Measurements from ENCODE around the gene SRCAP. TPM values are rescaled to one million over a fixed set of nuclear protein-coding genes. Genes with fewer than 3 reads are reported as not detected.
A peak's percentile ranks its signal among the peaks of the same experiment; 100 is the strongest.
"Not testable (repeated sequence)": the region's sequence is repeated elsewhere in the genome, so short reads cannot be mapped to it uniquely, and the experiment has no call there.

The SRCAP gene
- total RNA-seq, 1 experiment from 2014 or later = 11.7 TPM

GRCh38 chr16:30663820-30664219, 35.2 kb upstream of the SRCAP start:
- no peak for DNase-seq (ENCODE audit: low read depth)

- DNase-seq (ENCODE audit: low read depth) = no peak
Observed at GRCh38 chr16:30664616-30665109, 34.3 kb upstream of the SRCAP start.

GRCh38 chr16:30665155-30665829, 33.7 kb upstream of the SRCAP start:
- DNase-seq (ENCODE audit: low read depth) = no peak

- DNase-seq (ENCODE audit: low read depth) = no peak
Observed at GRCh38 chr16:30665830-30666190, 33.2 kb upstream of the SRCAP start.

- DNase-seq (ENCODE audit: low read depth) = no peak
Observed at GRCh38 chr16:30666681-30667080, 32.3 kb upstream of the SRCAP start.

GRCh38 chr16:30667361-30667905, 31.5 kb upstream of the SRCAP start:
- DNase-seq (ENCODE audit: low read depth) = no peak

- DNase-seq (ENCODE audit: low read depth) = no peak
Observed at GRCh38 chr16:30668393-30668792, 30.6 kb upstream of the SRCAP start.

- DNase-seq (ENCODE audit: low read depth) = no peak
Observed at GRCh38 chr16:30669026-30669902, 29.7 kb upstream of the SRCAP start.

GRCh38 chr16:30669903-30670824, 28.8 kb upstream of the SRCAP start:
- DNase-seq (ENCODE audit: low read depth) = no peak

- DNase-seq (ENCODE audit: low read depth) = no peak
Observed at GRCh38 chr16:30675143-30675542, 23.8 kb upstream of the SRCAP start.

- DNase-seq (ENCODE audit: low read depth) = no peak
Observed at GRCh38 chr16:30677931-30678585, 20.9 kb upstream of the SRCAP start.

GRCh38 chr16:30678586-30678970, 20.4 kb upstream of the SRCAP start:
- DNase-seq (ENCODE audit: low read depth) = no peak

- no peak for DNase-seq (ENCODE audit: low read depth)
Observed at GRCh38 chr16:30680326-30680725, 18.6 kb upstream of the SRCAP start.

GRCh38 chr16:30688701-30689100, 10.3 kb upstream of the SRCAP start:
- no peak for DNase-seq (ENCODE audit: low read depth)

GRCh38 chr16:30691907-30692306, 7.1 kb upstream of the SRCAP start:
- DNase-seq (ENCODE audit: low read depth) = no peak

- DNase-seq (ENCODE audit: low read depth) = no peak
Observed at GRCh38 chr16:30692396-30693064, 6.4 kb upstream of the SRCAP start.

GRCh38 chr16:30694926-30695693, 3.9 kb upstream of the SRCAP start:
- DNase-seq (ENCODE audit: low read depth) = no peak

- not testable (repeated sequence) for DNase-seq (ENCODE audit: low read depth)
Observed at GRCh38 chr16:30696646-30697045, 2.3 kb upstream of the SRCAP start.

GRCh38 chr16:30697264-30698138, 1.5 kb upstream of the SRCAP start:
- peak; percentile 26 for DNase-seq (ENCODE audit: low read depth)

Measured in M059J (cell line).